Endothelial cell of umbilical vein (primary cell): Measurements from ENCODE around the gene EML3. TPM values are rescaled to one million over a fixed set of nuclear protein-coding genes. Genes with fewer than 3 reads are reported as not detected.

Source experiments
- BruUV-seq: library from RNA; stranded (reverse); fragments of 400-500 nt; replicated peaks from 2 replicates; lab custom pipeline; 2021; lab: Mats Ljungman, UMichigan
- CTCF ChIA-PET: fragments of 300-600, 350-600 bp; sonication (Branson Sonifier 250); formaldehyde crosslinking; loops from one replicate; lab custom pipeline; 2021; ENCODE audit warnings: antibody characterized with exemption, inconsistent platforms; lab: Charles Lee
- POLR2A ChIA-PET: fragments of 300-600, 350-600 bp; sonication (Branson Sonifier 250); formaldehyde crosslinking; loops from one replicate; lab custom pipeline; 2021; ENCODE audit warnings: antibody characterized with exemption, inconsistent platforms; lab: Charles Lee
- DNase-seq: peaks from one replicate; pipeline ENCODE4 v3.0.0-alpha.2; 2011; ENCODE audit warnings: low read depth, low spot score
- FAIRE-seq: peaks from 2 replicates; lab custom pipeline; 2011; peaks lifted over from hg19 to GRCh38; lab: Jason Lieb, UNC
- H2AFZ ChIP-seq: 2 replicates; pipeline ENCODE4 v1.6.0; 2012; ENCODE audit warnings: low read depth, low read length, control low read depth, inconsistent platforms
- H3K27ac ChIP-seq: 2 replicates; pipeline ENCODE4 v1.5.1; 2011; ENCODE audit warnings: low read depth, mild to moderate bottlenecking, control low read depth, low read length, moderate library complexity; ENCODE audit not compliant: insufficient read depth
- H3K27me3 ChIP-seq, 2 experiments: 2 replicates each; pipeline versions ENCODE4 v1.6.0 to v1.6.1; 2011; ENCODE audit warnings: low read length in 2 of 2, mixed read lengths in 1 of 2; ENCODE audit not compliant: control insufficient read depth in 2 of 2, insufficient read depth in 2 of 2
- H3K36me3 ChIP-seq, 2 experiments: 2 replicates in 1 of 2; 3 replicates in 1 of 2; pipeline ENCODE4 v1.5.1; 2011; ENCODE audit warnings: low read length in 2 of 2, mild to moderate bottlenecking in 1 of 2, moderate library complexity in 1 of 2; ENCODE audit not compliant: control insufficient read depth in 2 of 2, insufficient read depth in 2 of 2; ENCODE audit errors: extremely low read depth in 1 of 2
- H3K4me1 ChIP-seq: 3 replicates; pipeline ENCODE4 v1.5.1; 2011; ENCODE audit warnings: mild to moderate bottlenecking, low read length; ENCODE audit not compliant: control insufficient read depth, insufficient read depth; ENCODE audit errors: extremely low read depth
- H3K4me2 ChIP-seq: 2 replicates; pipeline ENCODE4 v1.6.1; 2011; ENCODE audit warnings: low read length, control low read depth, mixed read lengths; ENCODE audit not compliant: insufficient read depth
- H3K4me3 ChIP-seq, 3 experiments: fragments of 200-600 bp in 1 of 3; sonication (generic), shearing (Covaris generic) in 1 of 3; replicated peaks in 1 of 3; 2 replicates each; pipeline ENCODE4 v1.5.1; 2011 to 2016; ENCODE audit warnings: control low read depth in 3 of 3, low read length in 3 of 3, mild to moderate bottlenecking in 2 of 3, inconsistent platforms in 1 of 3, low read depth in 1 of 3, moderate library complexity in 1 of 3; ENCODE audit not compliant: insufficient read depth in 1 of 3
- H3K79me2 ChIP-seq: 2 replicates; pipeline ENCODE4 v1.6.0; 2012; ENCODE audit warnings: low read length, inconsistent platforms; ENCODE audit not compliant: control insufficient read depth, insufficient read depth
- H3K9ac ChIP-seq: replicated peaks from 2 replicates; pipeline ENCODE3; 2011; ENCODE audit warnings: low read length, control low read depth; ENCODE audit not compliant: insufficient read depth; ENCODE audit errors: extremely low read depth
- H3K9me1 ChIP-seq: replicated peaks from 3 replicates; pipeline ENCODE4 v1.6.0; 2011; ENCODE audit warnings: mild to moderate bottlenecking, low read length; ENCODE audit not compliant: control insufficient read depth, insufficient read depth; ENCODE audit errors: extremely low read depth
- H3K9me3 ChIP-seq: replicated peaks from 2 replicates; pipeline ENCODE4 v1.5.1; 2012; ENCODE audit warnings: low read length, inconsistent platforms; ENCODE audit not compliant: control insufficient read depth, insufficient read depth
- H4K20me1 ChIP-seq: replicated peaks from 2 replicates; pipeline ENCODE3; 2011; ENCODE audit warnings: mild to moderate bottlenecking, low read length; ENCODE audit not compliant: control insufficient read depth, insufficient read depth; ENCODE audit errors: extremely low read depth
- CTCF ChIP-seq, 2 donors: IDR thresholded peaks; 1 replicate in 1 of 2; 2 replicates in 1 of 2; pipeline ENCODE4 v1.5.1; 2011; ENCODE audit warnings: low read length in 2 of 2, mild to moderate bottlenecking in 2 of 2, moderate library complexity in 2 of 2, control low read depth in 1 of 2, inconsistent platforms in 1 of 2, low read depth in 1 of 2; ENCODE audit not compliant: insufficient read depth in 1 of 2; ENCODE audit errors: extremely low read depth in 1 of 2
- EZH2 ChIP-seq: IDR thresholded peaks from 2 replicates; pipeline ENCODE4 v1.6.1; 2012; ENCODE audit warnings: borderline replicate concordance, low read depth, mild to moderate bottlenecking, moderate library complexity, low read length, inconsistent platforms; ENCODE audit not compliant: severe bottlenecking
- FOS ChIP-seq: IDR thresholded peaks from 2 replicates; pipeline ENCODE4 v1.6.1; 2011; ENCODE audit warnings: mild to moderate bottlenecking, low read length, moderate library complexity, borderline replicate concordance; ENCODE audit not compliant: insufficient read depth
- GATA2 ChIP-seq: IDR thresholded peaks from 2 replicates; pipeline ENCODE4 v1.7.0; 2011; ENCODE audit warnings: low read depth, mild to moderate bottlenecking, moderate library complexity, mixed read lengths, low read length; ENCODE audit not compliant: insufficient read length, insufficient read depth
- JUN ChIP-seq: IDR thresholded peaks from 2 replicates; pipeline ENCODE4 v1.6.1; 2011; ENCODE audit warnings: borderline replicate concordance, low read depth; ENCODE audit not compliant: insufficient read length, insufficient read depth
- MYC ChIP-seq: IDR thresholded peaks from one replicate; pipeline ENCODE4 v1.6.1; 2011; ENCODE audit warnings: mild to moderate bottlenecking, low read depth, low read length
- POLR2A ChIP-seq: IDR thresholded peaks from 2 replicates; pipeline ENCODE4 v1.6.1; 2012; ENCODE audit warnings: low read depth, mild to moderate bottlenecking, control low read depth, low read length
- POLR2AphosphoS5 ChIP-seq: IDR thresholded peaks from 2 replicates; pipeline ENCODE4 v1.6.1; 2012; ENCODE audit warnings: low read depth, mild to moderate bottlenecking, control low read depth, low read length, moderate library complexity; ENCODE audit not compliant: insufficient read depth
- dilution Hi-C: fragments of 300-500 bp; cut with MboI; formaldehyde crosslinking; loops from one replicate; pipeline ENCODE4 v1.15.0; 2019; ENCODE audit warnings: low sequenced_read_pairs; ENCODE audit not compliant: extremely low pct_ligation_motif_present
- intact Hi-C: fragments of 100-400 bp; cut with micrococcal nuclease; formaldehyde crosslinking; loops from one replicate; pipeline ENCODE4 v1.10.0; 2022
- polyA plus RNA-seq, 4 experiments: library from polyadenylated mRNA; depleted of rRNA in 3 of 4; stranded (reverse) in 3 of 4; unstranded in 1 of 4; fragments of >200 nt; gene quantifications; 2 replicates each; pipeline versions ENCODE4 v1.2.1 to v1.2.3, GENCODE V29; 2011 to 2012; ENCODE audit warnings: missing spikeins in 1 of 4
- total RNA-seq: library from RNA; stranded (reverse); gene quantifications from 2 replicates; pipeline ENCODE4 v1.2.3, GENCODE V29; 2021
- TF ChIP-seq, protein P1 (sequence below): IDR thresholded peaks from 2 replicates; pipeline ENCODE4 v1.6.1; 2011; ENCODE audit not compliant: insufficient read depth, insufficient read length

The EML3 gene
- total and polyA plus RNA-seq, 2 donors (not counting 3 experiments of a cell fraction or from before 2014, with no cell fraction given) = 75.7 to 101 TPM

DNA sequence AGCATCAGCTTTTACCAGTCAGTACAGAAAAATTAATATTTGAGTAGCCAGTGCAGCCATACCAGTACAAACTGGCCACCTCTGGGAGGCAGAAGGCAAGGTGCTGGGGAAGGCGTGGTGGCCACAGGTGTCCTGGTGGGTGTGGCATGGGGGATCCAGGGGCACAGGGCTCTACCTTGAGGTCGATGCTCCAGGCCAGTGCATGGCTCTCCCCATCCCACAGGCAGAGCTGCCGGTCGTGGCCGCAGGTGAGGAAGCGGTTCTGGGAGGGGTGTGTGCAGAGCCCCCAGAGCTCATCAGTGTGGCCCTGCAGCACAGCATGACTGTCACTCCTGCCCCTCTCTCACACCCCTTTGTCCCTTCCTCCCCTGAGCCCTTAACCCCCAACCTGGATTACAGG lies 7.1 kb downstream of the EML3 start:
- H3K9me3 ChIP-seq = no peaks in the 10 kb centered on the region
- CTCF ChIA-PET = interaction anchor here (1.9 kb wide), 1 partner anchor 181 kb away, joined by 4 read pairs; no protein-coding TSS in a partner anchor
- H3K9me1 ChIP-seq = no peaks in the 10 kb centered on the region
- H3K27ac ChIP-seq = no peak overlapping the region
- POLR2A ChIA-PET = no interaction called here
- no peak overlapping the region for H3K4me2 ChIP-seq
- H3K9ac ChIP-seq = no peak overlapping the region
- peaks cover 0 to 13% of the 10 kb centered on the region in 2 experiments for H3K36me3 ChIP-seq
- dilution Hi-C loops = no loop called here
- BruUV-seq = no TSS peak
- H4K20me1 ChIP-seq = no peaks in the 10 kb centered on the region
- intact Hi-C loops = no loop called here
- DNase-seq (no peak), FAIRE-seq (no peak)
- peaks cover 10% of the 10 kb centered on the region for H3K79me2 ChIP-seq
- no peak for TF ChIP-seq JUN
- no peak for TF ChIP-seq FOS
- TF ChIP-seq EZH2 = no peak
- TF ChIP-seq POLR2A = no peak
- TF ChIP-seq POLR2AphosphoS5 = no peak
- no peak for TF ChIP-seq CTCF (IDR thresholded peaks at IDR 0.05; ENCODE audit: extremely low read depth in 1 of 2, insufficient read depth in 1 of 2, low read depth in 1 of 2, low read length in 2 of 2)
- TF ChIP-seq MYC = no peak
- TF ChIP-seq, protein P1, sequence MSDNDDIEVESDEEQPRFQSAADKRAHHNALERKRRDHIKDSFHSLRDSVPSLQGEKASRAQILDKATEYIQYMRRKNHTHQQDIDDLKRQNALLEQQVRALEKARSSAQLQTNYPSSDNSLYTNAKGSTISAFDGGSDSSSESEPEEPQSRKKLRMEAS = no peak
- no peak for TF ChIP-seq GATA2
- no peak overlapping the region for H2AFZ ChIP-seq
- no peaks in the 10 kb centered on the region for H3K27me3 ChIP-seq
- H3K4me3 ChIP-seq = no peak overlapping the region
- H3K4me1 ChIP-seq = peaks cover 7% of the 10 kb centered on the region
